Measurements from ENCODE around the gene IL6.
"Not testable (repeated sequence)": the region's sequence is repeated elsewhere in the genome, so short reads cannot be mapped to it uniquely, and the experiment has no call there.

The IL6 gene

DNA sequence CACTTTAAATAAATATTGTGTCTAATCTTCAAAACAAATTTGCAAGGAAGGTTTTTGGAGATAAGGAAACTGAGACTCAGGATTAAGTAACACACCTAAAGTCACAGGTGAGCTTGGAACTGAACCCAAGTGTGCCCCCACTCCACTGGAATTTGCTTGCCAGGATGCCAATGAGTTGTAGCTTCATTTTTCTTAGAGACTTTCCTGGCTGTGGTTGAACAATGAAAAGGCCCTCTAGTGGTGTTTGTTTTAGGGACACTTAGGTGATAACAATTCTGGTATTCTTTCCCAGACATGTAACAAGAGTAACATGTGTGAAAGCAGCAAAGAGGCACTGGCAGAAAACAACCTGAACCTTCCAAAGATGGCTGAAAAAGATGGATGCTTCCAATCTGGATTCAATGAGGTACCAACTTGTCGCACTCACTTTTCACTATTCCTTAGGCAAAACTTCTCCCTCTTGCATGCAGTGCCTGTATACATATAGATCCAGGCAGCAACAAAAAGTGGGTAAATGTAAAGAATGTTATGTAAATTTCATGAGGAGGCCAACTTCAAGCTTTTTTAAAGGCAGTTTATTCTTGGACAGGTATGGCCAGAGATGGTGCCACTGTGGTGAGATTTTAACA is 1.5 kb downstream of the IL6 start:
- DNase-seq, result peak; percentile 54

DNA sequence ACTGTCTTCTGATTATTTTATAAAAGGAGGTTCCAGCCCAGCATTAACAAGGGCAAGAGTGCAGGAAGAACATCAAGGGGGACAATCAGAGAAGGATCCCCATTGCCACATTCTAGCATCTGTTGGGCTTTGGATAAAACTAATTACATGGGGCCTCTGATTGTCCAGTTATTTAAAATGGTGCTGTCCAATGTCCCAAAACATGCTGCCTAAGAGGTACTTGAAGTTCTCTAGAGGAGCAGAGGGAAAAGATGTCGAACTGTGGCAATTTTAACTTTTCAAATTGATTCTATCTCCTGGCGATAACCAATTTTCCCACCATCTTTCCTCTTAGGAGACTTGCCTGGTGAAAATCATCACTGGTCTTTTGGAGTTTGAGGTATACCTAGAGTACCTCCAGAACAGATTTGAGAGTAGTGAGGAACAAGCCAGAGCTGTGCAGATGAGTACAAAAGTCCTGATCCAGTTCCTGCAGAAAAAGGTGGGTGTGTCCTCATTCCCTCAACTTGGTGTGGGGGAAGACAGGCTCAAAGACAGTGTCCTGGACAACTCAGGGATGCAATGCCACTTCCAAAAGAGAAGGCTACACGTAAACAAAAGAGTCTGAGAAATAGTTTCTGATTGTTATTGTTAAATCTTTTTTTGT is 2.3 kb downstream of the IL6 start:
- no peak for DNase-seq

DNA sequence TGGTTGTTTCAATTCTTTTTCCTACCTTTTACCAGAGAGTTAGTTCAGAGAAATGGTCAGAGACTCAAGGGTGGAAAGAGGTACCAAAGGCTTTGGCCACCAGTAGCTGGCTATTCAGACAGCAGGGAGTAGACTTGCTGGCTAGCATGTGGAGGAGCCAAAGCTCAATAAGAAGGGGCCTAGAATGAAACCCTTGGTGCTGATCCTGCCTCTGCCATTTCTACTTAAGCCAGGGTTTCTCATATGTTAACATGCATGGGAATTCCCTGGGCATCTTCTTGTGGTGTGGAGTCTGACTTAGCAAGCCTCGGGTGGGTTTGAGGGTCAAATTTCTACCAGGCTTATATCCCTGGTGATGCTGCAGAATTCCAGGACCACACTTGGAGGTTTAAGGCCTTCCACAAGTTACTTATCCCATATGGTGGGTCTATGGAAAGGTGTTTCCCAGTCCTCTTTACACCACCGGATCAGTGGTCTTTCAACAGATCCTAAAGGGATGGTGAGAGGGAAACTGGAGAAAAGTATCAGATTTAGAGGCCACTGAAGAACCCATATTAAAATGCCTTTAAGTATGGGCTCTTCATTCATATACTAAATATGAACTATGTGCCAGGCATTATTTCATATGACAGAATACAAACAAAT is 3.2 kb downstream of the IL6 start:
- no peak for DNase-seq

DNA sequence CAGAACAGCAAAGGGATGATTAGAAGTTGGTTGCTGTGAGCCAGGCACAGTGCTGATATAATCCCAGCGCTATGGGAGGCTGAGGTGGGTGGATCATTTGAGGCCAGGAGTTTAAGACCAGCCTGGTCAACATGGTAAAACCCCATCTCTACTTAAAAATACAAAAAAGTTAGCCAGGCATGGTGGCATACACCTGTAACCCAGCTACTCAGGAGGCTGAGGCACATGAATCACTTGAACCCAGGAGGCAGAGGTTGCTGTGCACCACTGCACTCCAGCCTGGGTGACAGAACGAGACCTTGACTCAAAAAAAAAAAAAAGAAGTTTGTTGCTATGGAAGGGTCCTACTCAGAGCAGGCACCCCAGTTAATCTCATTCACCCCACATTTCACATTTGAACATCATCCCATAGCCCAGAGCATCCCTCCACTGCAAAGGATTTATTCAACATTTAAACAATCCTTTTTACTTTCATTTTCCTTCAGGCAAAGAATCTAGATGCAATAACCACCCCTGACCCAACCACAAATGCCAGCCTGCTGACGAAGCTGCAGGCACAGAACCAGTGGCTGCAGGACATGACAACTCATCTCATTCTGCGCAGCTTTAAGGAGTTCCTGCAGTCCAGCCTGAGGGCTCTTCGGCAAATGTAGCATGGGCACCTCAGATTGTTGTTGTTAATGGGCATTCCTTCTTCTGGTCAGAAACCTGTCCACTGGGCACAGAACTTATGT is 4.1 kb downstream of the IL6 start:
- DNase-seq, result peak; percentile 72

DNA sequence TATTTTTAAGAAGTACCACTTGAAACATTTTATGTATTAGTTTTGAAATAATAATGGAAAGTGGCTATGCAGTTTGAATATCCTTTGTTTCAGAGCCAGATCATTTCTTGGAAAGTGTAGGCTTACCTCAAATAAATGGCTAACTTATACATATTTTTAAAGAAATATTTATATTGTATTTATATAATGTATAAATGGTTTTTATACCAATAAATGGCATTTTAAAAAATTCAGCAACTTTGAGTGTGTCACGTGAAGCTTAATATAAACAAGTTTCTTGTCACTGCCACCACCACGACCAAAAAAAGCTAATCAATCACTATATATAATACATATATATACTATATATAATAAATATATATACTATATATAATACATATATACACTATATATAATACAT is 4.8 kb downstream of the IL6 start:
- DNase-seq, result no peak

DNA sequence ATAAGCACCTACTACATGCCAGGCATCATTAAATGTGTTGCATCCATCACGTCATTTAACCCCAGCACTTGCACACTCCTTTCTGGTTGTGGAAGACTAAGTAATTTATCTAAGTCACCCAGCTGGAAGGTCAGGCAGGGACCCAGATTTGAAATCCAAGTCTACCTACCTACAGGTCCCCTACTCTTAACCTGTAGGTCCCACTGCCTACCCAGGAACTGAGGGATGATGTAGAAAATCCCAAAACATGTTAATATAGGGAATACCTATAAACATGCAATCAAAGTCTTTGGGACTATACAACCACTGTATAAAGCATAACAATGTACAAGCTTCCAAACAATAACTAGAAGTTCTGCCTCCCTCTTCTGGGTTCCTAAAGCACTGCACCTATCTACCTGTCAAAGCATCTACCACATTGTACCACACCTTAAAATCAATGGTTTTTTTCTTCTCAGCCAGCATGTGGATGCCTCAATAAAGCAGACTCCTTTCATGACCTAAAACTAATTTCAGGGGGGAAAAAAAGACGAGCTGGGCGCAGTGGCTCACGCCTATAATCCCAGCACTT is 5.6 kb downstream of the IL6 start:
- no peak for DNase-seq

DNA sequence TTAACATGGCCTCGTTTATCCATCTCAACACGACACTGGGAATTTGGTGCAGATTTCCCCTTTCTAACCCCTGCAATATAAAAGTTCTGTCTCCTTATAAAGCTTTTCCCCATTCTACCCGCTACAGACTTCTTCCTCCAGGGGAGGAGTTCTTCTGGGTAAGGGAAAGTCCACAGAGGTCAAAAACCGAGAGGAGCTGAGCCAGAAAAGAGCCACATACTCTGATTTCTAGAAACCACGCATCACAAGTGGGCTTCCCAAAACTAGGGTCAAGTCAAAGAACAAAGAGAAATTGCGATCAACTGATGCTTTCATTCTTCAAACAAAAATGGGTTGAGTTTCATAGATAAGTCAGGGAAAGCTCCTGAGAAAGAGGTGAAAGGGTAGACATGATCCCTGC is 6.8 kb downstream of the IL6 start:
- no peak for DNase-seq

DNA sequence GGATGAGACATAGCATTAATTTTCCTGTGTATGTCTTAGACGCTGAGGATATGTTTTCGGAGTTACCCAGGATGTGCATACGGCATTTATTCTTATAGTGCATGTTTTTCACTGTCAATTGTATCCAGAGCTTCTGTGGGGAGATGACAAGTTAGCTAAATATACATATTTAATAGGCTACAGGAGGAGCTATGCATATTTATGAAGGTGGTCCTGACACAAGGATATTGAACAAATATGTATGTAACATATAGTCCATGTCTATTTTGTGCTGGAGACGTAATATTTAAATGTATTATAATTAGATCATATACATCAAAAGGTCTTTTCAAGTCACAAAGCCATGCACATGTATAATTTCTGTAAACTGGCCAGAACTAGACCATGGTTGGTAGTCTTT is 16.0 kb downstream of the IL6 start:
- DNase-seq, result no peak

DNA sequence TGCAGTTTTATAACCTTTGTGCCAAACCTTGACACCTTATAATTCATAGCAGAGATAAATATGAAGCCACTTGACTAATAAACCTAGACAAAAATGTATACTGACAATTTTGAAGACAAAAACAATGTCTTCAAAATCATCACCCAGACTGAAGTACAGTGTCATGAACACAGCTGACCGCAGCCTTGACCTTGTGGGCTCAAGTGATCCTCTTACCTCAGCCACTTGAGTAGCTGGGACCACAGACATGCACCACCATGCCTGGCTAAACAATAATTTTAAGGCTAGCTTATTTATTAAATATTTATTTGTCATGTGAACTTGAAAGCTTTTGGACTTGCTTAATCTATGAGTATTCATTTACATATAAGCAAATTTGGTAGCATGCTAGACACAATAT is 24.3 kb downstream of the IL6 start:
- no peak for DNase-seq

DNA sequence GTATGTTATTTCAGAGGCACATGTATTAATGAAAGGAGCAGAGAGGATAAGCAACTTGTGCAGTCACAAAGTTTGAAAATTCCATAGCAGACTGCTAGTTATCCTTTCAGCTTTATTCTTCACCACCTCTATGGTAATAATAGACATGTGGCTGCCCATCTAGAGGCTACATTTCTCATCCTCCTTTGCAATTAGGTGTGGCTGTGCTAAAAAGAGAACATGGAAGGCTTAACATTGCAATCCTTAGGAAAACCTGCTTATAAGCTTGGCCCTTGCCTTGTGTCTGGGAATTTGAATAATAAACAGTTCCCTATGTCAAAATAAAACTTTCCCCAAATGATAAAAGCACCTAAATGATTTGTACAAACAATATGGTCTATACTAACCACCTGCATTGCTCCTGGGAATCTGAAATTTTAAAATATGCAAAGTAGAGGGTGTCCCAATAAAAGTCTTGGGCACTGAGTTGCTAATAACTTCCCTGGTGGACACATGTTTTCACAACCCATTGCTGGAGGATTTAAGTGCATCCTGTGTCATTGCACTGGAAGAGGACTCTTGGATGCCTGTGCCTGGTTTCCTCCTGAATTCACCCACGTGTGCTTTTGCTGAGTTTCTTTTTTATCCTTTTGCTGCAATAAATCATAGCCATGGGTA is 30.5 kb downstream of the IL6 start:
- no peak for DNase-seq

DNA sequence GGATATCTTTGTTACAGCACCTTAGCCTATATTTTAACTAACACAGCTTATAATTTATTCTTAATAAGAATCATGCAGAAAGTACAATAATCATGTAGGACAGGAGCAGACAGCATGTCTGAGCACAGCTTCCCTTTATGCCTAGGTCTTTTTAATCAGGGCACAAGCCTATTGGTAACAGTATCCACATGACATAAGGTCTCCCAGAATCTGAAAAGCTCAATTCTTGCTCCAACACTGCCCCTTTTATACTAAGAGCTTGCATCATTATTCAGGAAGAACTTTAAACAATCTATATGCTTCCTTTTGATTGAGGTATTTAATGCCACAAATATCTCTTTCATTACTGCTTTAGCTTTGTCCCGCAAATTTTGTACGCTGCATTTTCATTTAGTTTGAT is 31.6 kb downstream of the IL6 start:
- DNase-seq, result no peak

DNA sequence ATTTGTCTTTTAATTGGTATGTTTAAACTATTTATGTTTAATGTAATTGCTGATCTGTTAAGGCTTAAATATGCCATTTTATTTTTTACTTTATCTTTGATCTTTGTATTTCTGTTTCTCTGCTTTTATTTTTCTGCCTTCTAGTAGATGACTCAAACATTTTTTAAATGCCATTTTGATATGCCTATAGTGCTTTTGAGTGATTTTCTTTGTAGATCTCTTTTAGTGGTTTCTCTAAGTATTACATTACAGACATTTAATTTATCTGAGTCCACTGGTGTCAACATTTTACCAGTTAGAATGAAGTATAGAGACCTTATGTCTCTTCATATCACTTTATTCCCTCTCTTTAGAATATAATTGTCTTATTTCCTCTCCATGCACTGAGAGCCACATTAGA is 32.7 kb downstream of the IL6 start:
- no peak for DNase-seq

DNA sequence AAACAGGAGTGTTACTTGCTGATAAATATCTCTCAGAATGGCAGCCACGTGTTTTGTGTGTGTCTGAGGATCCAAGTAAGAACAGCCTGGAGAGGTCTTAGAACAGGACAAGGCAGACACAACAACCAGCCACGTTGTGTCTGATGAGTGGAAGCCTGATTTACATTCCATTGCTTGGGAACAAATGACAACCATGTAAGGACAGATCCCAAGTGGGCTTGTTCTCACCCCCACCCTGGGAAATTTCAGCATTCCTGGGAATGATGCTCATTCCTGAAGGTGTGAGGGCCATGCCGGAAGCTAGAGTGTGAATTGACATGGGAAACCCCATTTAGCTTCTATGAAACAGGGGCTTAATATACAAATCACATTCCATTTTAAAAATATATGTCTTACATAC is 35.9 kb downstream of the IL6 start:
- peak; percentile 42 for DNase-seq

DNA sequence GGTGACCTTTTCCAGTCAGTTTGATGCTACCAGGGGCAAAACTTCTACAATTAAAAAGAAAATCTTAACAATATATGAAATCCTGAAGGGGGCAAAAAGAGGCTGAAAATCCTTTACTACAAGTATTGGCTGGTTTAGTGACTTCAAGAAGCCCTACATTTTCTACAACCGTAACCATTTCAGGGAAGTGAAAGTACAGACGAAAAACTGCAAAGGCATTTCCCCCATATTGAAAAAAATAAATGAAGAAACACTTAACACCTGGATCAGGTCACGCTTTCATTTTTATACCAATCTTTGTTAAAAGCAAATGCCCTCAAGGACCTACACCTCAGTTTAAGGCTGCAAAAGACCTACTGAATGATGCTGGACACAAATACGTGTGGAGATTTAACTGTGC is 38.6 kb downstream of the IL6 start:
- DNase-seq, result no peak

DNA sequence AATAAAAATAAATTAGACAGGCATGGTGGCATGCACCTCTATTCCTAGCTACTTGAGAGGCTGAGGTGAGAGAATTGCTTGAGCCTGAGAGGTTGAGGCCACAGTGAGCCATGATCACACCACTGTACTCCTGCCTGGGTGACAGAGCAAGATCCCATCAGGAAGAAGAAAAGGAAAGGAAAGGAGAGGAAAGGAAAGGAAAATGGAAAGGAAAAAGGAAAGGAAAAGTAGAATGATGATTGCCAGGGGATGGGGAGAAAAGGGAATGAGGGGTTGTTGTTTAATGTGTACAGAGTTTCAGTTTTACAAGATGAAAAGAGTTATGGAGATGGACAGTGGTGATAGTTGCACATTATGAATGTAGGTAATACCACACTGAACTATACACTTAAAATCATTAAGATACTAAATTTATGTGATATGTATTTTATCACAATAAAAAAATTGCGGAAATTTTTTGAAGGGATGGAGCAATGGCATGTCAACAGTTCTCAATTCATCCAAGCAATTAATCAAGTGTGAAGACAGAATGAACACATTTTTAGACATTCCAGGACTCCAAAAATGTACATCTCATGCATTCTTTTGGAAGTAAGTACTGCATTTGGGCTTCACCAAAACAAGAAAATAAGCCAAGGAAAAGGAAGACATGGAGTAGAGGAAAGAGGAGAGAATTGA is 44.3 kb downstream of the IL6 start:
- DNase-seq, result peak; percentile 40

DNA sequence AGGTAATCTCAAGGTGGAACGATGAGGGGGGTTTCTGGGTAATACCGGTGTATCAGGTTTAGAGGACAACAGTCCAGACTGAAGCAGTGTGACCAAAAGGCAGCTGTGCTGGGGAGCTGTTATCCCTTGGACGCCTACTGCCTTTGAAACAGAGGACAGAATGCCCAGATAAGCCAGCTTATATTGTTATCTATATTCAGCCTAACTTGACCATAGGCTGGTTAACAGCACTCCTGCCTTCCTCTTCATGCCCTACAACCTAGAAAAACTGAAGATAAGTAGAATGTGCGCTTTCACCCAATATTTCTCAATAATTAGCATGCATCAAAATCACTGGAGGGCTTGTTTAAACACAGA is 44.9 kb downstream of the IL6 start:
- no peak for DNase-seq

DNA sequence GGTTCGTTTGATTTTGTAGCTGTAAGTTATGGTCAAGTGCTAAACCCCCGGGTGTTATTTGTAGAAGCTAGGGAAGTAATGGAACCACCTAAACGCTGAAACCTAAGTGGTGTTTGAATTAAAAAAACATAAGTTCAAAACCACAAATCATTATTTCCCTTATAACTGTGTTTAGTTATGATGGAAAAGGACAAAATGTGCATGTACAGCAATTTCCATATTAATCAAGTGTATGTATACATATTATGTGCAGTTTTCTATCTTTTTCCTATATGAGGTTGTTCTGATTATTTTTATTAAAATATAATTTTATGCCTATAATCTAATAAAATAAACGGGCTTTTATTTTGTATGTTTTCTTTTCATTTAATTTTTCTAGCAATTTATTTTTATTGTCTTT is 45.9 kb downstream of the IL6 start:
- DNase-seq, result no peak

DNA sequence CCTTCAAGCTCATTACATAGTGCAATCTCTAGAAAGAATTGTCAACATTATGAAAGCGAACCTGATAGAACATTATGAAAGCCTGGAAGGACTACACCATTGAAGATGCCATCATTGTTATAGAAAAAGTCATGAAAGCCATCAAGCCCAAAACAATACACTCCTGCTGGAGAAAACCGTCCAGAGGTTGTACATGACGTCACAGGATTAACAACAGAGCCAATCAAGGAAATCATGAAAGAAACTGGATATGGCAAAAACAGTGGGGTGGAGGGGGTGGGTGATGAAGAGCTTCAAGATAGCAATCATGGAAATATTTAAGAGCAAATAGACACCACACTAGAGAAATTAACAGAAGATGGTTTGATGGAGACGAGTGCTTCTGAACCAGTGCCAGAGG is 50.0 kb downstream of the IL6 start:
- DNase-seq, result no peak

DNA sequence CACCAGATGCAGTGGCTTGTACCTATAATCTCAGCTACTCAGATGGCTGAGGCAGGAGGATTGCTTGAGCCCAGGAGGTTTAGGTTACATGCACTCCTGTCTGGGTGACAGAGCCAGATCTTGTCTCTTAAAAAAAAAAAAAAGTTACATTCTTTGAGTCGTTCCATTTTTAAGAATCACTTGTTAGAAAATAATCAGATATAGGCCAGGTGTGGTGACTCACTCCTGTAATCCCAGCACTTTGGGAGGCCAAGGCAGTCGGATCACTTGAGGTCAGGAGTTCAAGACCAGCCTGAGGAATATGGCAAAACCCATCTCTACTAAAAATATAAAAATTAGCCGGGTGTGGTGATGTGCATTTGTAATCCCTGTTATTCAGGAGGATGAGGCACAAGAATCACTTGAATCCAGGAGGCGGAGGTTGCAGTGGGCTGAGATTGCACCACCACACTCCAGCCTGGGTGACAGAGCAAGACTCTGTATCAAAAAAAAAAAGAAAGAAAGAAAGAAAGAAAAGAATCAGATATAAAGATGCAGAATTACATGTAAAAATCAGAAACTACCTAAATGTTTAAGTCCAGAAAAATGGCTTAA is 52.8 kb downstream of the IL6 start:
- not testable (repeated sequence) for DNase-seq

DNA sequence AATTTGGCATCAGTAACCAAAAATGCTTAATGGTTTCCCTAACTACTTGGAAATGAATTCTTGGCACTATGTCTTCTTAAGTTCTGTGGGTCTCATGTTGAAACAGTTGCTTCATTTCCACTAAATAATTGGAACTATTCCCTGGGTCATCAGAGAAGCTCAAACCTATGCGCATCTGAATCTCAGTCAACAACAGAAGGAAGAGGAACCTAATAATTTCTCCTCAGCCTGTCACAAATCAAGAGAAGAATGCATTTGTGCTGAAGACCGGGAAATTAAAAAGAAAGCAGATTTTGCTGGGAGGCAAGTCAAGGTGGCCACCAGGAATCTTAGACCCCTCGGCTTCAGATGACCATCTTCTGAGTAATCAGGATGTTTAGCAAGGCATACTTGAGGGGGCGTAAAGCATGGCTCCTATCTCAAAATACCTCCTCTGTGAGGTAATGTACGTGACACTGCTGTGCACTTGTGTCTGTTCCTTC is 54.3 kb downstream of the IL6 start:
- DNase-seq, result peak; percentile 62

Measured in fibroblast of skin of scalp (primary cell).